Panc1 (cell line): ENCODE data around the gene GPC6. TPM values are rescaled to one million over a fixed set of nuclear protein-coding genes. Genes with fewer than 3 reads are reported as not detected.

Source experiments
- ATAC-seq: fragments of 200-7000 bp; cut with Tn5 transposase; 2 replicates; pipeline ENCODE4 v1.9.1; 2020; ENCODE audit warnings: mild to moderate bottlenecking, moderate library complexity
- BruUV-seq: library from RNA; stranded (reverse); fragments of 400-500 nt; replicated peaks from 2 replicates; lab custom pipeline; 2021; lab: Mats Ljungman, UMichigan
- CTCF ChIA-PET: fragments of 300-600 bp; sonication (Branson Sonifier 250); formaldehyde crosslinking; loops from one replicate; lab custom pipeline; 2022; ENCODE audit warnings: antibody characterized with exemption; lab: Charles Lee
- POLR2A ChIA-PET: fragments of 300-600 bp; sonication (Branson Sonifier 250); formaldehyde crosslinking; loops from one replicate; lab custom pipeline; 2022; ENCODE audit warnings: antibody characterized with exemption; lab: Charles Lee
- DNase-seq: peaks from one replicate; pipeline ENCODE4 v3.0.0-alpha.2; 2010; ENCODE audit warnings: low read depth, low spot score
- H3K27ac ChIP-seq: 2 replicates; pipeline ENCODE4 v1.5.1; 2011; ENCODE audit warnings: mild to moderate bottlenecking, low read length, inconsistent platforms
- H3K27me3 ChIP-seq: fragments of 200-500 bp; sonication (Bioruptor generic); 2 replicates; pipeline ENCODE4 v1.6.0; 2014; ENCODE audit warnings: low read length, inconsistent platforms; ENCODE audit not compliant: control insufficient read depth, insufficient read depth
- H3K36me3 ChIP-seq: fragments of 200-500 bp; sonication (Bioruptor generic); 2 replicates; pipeline ENCODE4 v1.5.1; 2014; ENCODE audit warnings: inconsistent platforms, mild to moderate bottlenecking, low read length, moderate library complexity; ENCODE audit not compliant: control insufficient read depth, insufficient read depth
- H3K4me1 ChIP-seq: 2 replicates; pipeline ENCODE4 v1.5.1; 2011; ENCODE audit warnings: inconsistent platforms, mild to moderate bottlenecking, low read length, moderate library complexity; ENCODE audit not compliant: control insufficient read depth, insufficient read depth
- H3K4me3 ChIP-seq, 2 experiments: 2 replicates each; pipeline ENCODE4 v1.5.1; 2011 to 2012; ENCODE audit warnings: low read depth in 2 of 2, low read length in 2 of 2, mild to moderate bottlenecking in 2 of 2, inconsistent platforms in 1 of 2, moderate library complexity in 1 of 2
- H3K9me3 ChIP-seq: fragments of 200-500 bp; sonication (Bioruptor generic); 2 replicates; pipeline ENCODE4 v1.5.1; 2014; ENCODE audit warnings: low read depth, mild to moderate bottlenecking, inconsistent platforms, low read length, moderate library complexity; ENCODE audit not compliant: control insufficient read depth, insufficient read depth
- CTCF ChIP-seq: fragments of 450-650 bp; IDR thresholded peaks from 2 replicates; pipeline ENCODE4 v1.5.1; 2017; ENCODE audit warnings: mild to moderate bottlenecking
- POLR2AphosphoS5 ChIP-seq: IDR thresholded peaks from 2 replicates; pipeline ENCODE4 v1.6.1; 2012; ENCODE audit warnings: mild to moderate bottlenecking, low read depth, low read length, moderate library complexity
- REST ChIP-seq, 2 experiments: IDR thresholded peaks; 2 replicates each; pipeline ENCODE4 v1.6.1; 2011 to 2012; ENCODE audit warnings: low read depth in 2 of 2, control low read depth in 1 of 2, low read length in 1 of 2, mild to moderate bottlenecking in 1 of 2, moderate library complexity in 1 of 2; ENCODE audit not compliant: insufficient read depth in 1 of 2
- SIN3A ChIP-seq: IDR thresholded peaks from 2 replicates; pipeline ENCODE4 v1.6.1; 2012; ENCODE audit warnings: low read depth, mild to moderate bottlenecking, low read length, moderate library complexity, borderline replicate concordance; ENCODE audit not compliant: insufficient read depth
- TCF7L2 ChIP-seq: IDR thresholded peaks from 2 replicates; pipeline ENCODE4 v1.6.1; 2011; ENCODE audit warnings: mild to moderate bottlenecking, low read depth, low read length, inconsistent platforms
- in situ Hi-C: cut with HindIII; loops from 2 replicates; pipeline ENCODE4 v1.10.0; 2016; ENCODE audit warnings: low sequenced_read_pairs, low pct_unique_long_range_greater_than_20kb
- intact Hi-C: fragments of 100-400 bp; cut with micrococcal nuclease; formaldehyde crosslinking; loops from one replicate; pipeline ENCODE4 v1.10.0; 2022; ENCODE audit not compliant: unreplicated experiment
- total RNA-seq: library from RNA; stranded (reverse); gene quantifications from one replicate; pipeline ENCODE4 v1.2.1, GENCODE V29; 2021; ENCODE audit not compliant: unreplicated experiment

Gene GPC6
- total RNA-seq, 1 experiment from 2014 or later: 4.8 TPM

GRCh38 chr13:93190006-93190405 lies 36.6 kb upstream of the GPC6 start:
- no peaks in the 10 kb centered on the region for H3K9me3 ChIP-seq
- H3K27ac ChIP-seq: no peak overlapping the region
- H3K4me1 ChIP-seq: no peaks in the 10 kb centered on the region
- no peak for TF ChIP-seq REST (IDR thresholded peaks at IDR 0.05; ENCODE audit: insufficient read depth in 1 of 2, low read depth in 2 of 2, low read length in 1 of 2)
- TF ChIP-seq CTCF: no peak
- TF ChIP-seq SIN3A: no peak
- TF ChIP-seq POLR2AphosphoS5: no peak
- TF ChIP-seq TCF7L2: no peak
- in situ Hi-C loops: no loop called here
- POLR2A ChIA-PET: no interaction called here
- intact Hi-C loops: no loop called here
- no peak for DNase-seq
- no peak overlapping the region for H3K4me3 ChIP-seq
- CTCF ChIA-PET: no interaction called here
- H3K36me3 ChIP-seq: no peaks in the 10 kb centered on the region
- H3K27me3 ChIP-seq: no peaks in the 10 kb centered on the region
- BruUV-seq: no TSS peak
- no peak for ATAC-seq

- intact Hi-C loops (no loop called here), in situ Hi-C loops (no loop called here)
- ChIA-PET POLR2A (no interaction called here), CTCF (no interaction called here)
- Histone ChIP-seq H3K27me3 (no peaks in the 10 kb centered on the region), H3K4me3 (no peak overlapping the region), H3K36me3 (no peaks in the 10 kb centered on the region), H3K9me3 (no peaks in the 10 kb centered on the region), H3K4me1 (no peaks in the 10 kb centered on the region), H3K27ac (no peak overlapping the region)
- TF ChIP-seq TCF7L2 (no peak), CTCF (no peak), SIN3A (no peak), REST (IDR thresholded peaks at IDR 0.05; ENCODE audit: insufficient read depth in 1 of 2, low read depth in 2 of 2, low read length in 1 of 2) (no peak), POLR2AphosphoS5 (no peak)
- DNase-seq: no peak
- no TSS peak for BruUV-seq
- ATAC-seq: no peak
Observed at GRCh38 chr13:93193682-93194081, 32.9 kb upstream of the GPC6 start.
